HG03139 (cell line): ENCODE data around the gene SLC1A2.

ENCODE experiments used
- ATAC-seq: cut with Tn5 transposase; IDR thresholded peaks from one replicate; pipeline ENCODE4 v1.9.1; 2021; ENCODE audit not compliant: unreplicated experiment

SLC1A2 gene

DNA sequence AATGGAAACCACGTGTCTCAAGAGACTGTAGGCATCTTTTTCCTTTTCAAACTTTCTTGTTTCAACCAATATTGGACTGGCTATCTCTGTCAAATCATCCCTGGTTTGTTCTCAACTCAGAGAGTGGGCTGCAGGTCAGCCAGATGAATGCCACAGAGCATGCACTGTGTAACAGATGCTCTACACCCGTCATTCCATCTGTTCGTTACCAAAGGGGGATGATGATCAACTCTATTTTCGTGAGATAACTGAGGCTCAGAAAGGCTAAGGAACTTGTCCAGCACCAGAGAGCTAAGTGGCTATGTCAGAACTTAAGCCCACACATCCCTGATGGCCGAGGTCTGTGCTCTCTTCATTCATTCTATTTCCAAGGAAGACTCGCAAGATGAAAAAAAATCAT is 42.1 kb downstream of the SLC1A2 start:
- ATAC-seq, result no peak

- no peak for ATAC-seq
Measured at GRCh38 chr11:35376613-35377012, 42.7 kb downstream of the SLC1A2 start.

- ATAC-seq, result no peak
Measured at GRCh38 chr11:35376118-35376510, 43.2 kb downstream of the SLC1A2 start.

- no peak for ATAC-seq
Measured at GRCh38 chr11:35375332-35376117, 43.8 kb downstream of the SLC1A2 start.

GRCh38 chr11:35373284-35373933 is 45.9 kb downstream of the SLC1A2 start:
- ATAC-seq, result no peak

DNA sequence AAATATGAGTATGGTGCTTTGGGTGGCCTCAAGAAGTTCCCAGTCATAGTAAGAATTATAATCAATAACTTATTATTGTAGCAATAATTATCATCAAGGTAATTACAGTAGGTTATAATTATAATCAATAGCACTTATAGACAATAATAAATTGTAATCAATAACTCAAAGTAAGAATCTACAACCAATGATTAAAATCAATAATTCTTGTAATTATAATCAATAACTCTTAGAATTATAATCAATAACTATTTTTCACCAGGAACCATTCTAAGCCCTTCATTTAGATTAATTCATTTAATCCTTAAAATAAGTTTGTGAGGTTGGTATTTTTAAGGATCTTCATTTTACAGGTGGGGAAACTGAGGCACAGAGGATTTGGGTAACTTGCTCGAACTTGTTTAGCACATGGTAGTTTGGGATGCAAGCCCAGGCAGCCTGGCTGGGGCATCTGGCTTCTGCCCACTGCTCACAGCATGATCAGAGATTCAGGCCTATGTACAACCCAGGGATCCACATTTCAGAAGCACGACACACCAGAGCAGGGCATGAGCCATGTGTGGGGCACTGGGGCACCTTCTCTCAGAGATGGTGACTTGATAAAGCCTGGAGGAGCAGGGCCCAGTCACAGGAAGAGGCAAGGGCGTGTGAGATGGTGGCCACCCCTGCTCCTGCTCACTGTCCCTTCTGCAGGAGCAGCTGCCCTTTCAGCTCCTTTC is 46.6 kb downstream of the SLC1A2 start:
- ATAC-seq, result no peak

GRCh38 chr11:35367491-35367890 is 51.9 kb downstream of the SLC1A2 start:
- ATAC-seq, result no peak

DNA sequence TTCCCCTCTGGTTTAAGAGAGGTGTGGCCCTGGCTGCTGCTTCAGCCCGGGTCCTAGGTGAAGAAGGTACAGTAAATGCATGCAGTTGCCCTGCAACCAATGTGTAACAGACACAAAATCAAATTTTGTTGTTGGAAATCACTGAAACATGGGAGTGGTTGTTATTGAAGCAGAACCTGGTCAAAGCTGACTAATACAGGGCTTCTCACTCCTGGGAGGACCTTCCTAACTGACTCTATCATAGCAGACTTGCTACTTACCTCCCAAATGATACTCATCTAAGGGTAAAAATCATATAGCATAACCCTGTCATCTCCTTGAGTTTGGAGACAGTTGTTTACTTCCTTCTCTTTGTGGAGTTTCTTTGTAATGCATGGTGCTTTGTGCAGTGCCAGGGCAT is 52.6 kb downstream of the SLC1A2 start:
- ATAC-seq, result no peak

- ATAC-seq, result no peak
Measured at GRCh38 chr11:35365961-35366360, 53.4 kb downstream of the SLC1A2 start.

DNA sequence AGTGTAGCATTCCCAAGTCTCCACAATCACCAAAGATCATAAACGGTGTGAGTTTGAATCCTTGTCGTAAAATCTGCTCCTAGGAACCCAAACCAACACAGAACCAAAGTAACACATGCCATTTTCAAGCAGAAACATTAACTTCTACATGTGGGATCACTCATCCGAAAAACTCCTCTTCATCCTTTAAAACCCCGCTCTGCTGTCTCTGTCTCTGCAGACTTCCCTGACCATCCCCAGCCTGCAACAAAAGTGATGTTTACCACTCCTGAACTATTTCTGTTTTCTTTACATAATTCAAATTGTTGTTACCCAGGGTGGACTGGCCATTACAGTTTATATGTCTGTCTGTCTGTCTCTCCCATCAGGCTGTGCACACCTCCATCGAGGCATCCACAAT is 54.0 kb downstream of the SLC1A2 start:
- ATAC-seq, result no peak

DNA sequence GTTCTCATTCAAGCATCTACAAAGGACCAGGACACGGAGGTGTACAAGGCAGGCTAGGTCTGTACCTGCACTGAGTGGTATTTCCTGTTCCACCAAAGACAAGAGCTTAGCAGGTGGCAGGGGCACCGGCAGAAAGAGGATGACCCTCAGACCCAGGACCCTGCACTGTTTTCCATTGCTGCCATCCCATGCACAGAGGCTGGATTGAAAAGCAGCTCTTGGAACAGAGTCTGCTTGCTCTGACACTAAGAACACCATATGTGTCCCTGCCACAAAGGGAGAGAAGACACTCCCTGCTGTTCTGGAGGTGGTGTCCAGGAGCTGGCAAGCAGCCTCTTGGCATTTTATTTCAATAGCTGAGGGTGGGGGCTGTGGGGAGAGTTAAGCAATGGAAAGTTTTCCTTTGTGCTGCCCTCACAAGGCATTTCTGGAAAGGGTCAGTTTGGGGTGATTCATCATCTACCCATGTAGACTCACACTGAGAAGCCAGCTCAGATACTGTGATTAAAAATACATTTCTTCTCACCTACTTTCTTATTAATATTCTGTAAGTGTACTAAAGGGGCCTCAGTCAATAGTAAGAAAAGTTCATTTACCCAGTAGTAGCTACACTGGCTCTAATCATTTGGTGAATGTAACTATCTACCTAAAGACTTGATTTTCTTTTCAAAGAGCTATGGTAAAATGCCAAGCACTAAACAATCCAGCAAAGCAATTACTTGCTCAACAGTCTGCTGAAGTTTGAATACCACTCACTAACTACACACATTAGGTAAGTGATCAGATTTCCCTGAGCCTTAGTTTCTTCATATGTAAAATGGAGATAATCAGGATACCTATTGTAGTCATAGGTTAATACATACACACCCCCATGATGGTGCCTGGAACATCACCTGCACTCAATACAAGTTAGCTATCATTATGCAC is 55.2 kb downstream of the SLC1A2 start:
- no peak for ATAC-seq

DNA sequence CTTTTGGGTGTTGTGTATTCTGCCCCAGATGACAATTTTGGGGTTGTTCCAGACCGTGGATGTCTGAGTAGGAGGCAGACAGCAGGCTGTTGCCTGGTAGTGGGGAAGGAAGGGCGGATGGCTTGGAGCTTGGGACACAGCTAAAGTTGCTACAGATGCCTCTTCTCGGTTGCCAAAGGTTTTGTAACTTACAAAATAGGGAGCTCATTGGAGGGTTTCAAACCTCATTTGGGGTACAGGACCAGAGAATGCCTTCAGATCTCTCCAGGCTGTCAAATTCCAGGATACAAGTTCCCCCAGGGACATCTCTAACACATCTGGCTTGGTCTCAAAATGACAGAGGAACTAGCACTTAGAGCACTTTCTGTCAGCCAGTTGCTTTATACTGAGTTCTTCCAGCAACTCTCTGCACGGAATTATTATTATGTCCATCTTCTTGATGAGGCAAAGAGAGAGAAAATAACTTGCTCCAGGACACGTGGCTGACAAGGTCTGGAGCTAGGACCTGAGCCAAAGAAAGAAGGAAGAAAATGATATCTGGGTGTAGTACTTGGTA is 56.0 kb downstream of the SLC1A2 start:
- ATAC-seq, result no peak

DNA sequence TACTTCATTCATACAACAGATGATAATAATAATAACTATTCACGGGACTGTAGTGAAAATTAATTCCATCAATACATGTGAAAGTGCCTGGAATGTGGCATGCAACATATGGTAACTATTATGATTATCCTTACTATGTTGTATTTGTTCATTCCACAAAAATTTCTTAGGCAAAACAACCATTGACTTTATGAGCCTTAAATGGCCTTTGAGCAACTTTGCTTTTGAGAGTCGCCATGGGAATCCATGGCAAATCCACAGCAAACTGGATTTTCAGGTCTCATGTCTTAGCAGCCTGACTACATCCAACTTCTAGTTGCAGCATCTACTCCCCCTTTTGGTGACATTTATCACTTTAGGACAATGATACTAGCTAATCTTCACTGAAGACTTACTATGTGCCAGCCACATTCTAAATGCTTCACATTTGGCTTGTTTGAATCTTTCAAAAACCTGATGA is 56.8 kb downstream of the SLC1A2 start:
- no peak for ATAC-seq

- ATAC-seq, result no peak
Measured at GRCh38 chr11:35360055-35360530, 59.3 kb downstream of the SLC1A2 start.

- no peak for ATAC-seq
Measured at GRCh38 chr11:35359321-35360054, 59.9 kb downstream of the SLC1A2 start.

DNA sequence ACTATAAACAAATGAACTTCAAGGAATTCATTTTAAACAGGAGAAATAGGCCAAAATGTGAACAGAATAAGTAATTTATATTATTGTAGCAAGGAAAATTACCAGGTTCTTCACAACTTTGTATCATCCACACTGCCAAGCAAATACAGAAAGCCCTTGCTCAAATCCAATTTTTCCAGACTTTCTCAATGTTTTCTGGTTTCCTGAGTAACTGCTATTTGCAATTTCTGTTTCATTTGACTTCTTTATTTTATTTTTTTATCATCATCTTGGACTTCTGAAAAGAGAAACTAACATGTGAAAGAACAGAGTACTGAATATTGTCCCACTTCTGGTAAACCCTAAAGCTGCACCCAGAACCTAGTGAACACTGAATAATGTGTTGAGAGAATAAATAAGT is 61.0 kb downstream of the SLC1A2 start:
- ATAC-seq, result no peak

- no peak for ATAC-seq
Measured at GRCh38 chr11:35357923-35358322, 61.4 kb downstream of the SLC1A2 start.

- ATAC-seq, result no peak
Measured at GRCh38 chr11:35355102-35355749, 64.1 kb downstream of the SLC1A2 start.

GRCh38 chr11:35354644-35355043 is 64.7 kb downstream of the SLC1A2 start:
- no peak for ATAC-seq
